Fibroblast of lung (primary cell): ENCODE results near the gene ZNF341.
"Not testable (repeated sequence)": the region's sequence is repeated elsewhere in the genome, so short reads cannot be mapped to it uniquely, and the experiment has no call there.

Experiments
- CTCF ChIP-seq, 2 donors: IDR thresholded peaks in 1 of 2; conservative IDR thresholded peaks in 1 of 2; 1 replicate in 1 of 2; 2 replicates in 1 of 2; pipeline ENCODE4 v1.5.1; 2011 to 2012; ENCODE audit warnings: low read length in 2 of 2, control low read depth in 1 of 2, inconsistent platforms in 1 of 2, low read depth in 1 of 2, mild to moderate bottlenecking in 1 of 2
- EZH2 ChIP-seq: IDR thresholded peaks from 2 replicates; pipeline ENCODE4 v1.5.1; 2012; ENCODE audit warnings: low read length, control low read depth, mild to moderate bottlenecking; ENCODE audit errors: missing control alignments

GRCh38 chr20:33755936-33756490 lies 24.2 kb downstream of the ZNF341 start:
- not testable (repeated sequence) for TF ChIP-seq CTCF (conservative IDR thresholded peaks at IDR 0.05 in 1 of 2, IDR thresholded peaks at IDR 0.05 in 1 of 2; ENCODE audit: low read depth in 1 of 2, low read length in 2 of 2); EZH2
